Hepatocyte (in vitro differentiated cells): ENCODE measurements around the gene PTPN2.

ENCODE experiments used
- CTCF ChIP-seq: fragments of 200-600 bp; sonication (generic); IDR thresholded peaks from 2 replicates; pipeline ENCODE4 v1.5.1; 2016; ENCODE audit warnings: antibody characterized with exemption, mild to moderate bottlenecking; ENCODE audit not compliant: poor library complexity
- EZH2 ChIP-seq: fragments of 200-600 bp; sonication (generic); IDR thresholded peaks from 2 replicates; pipeline ENCODE4 v1.6.1; 2016; ENCODE audit warnings: antibody characterized with exemption, mild to moderate bottlenecking, borderline replicate concordance

- TF ChIP-seq EZH2: no peak
- TF ChIP-seq CTCF: no peak
These were observed 22.4 kb downstream of the PTPN2 start for GRCh38 chr18:12861637-12862036.
